T follicular helper cell (primary cell): Measurements from ENCODE around the gene SAV1.
"Not testable (repeated sequence)": the region's sequence is repeated elsewhere in the genome, so short reads cannot be mapped to it uniquely, and the experiment has no call there.

Experiments used
- DNase-seq: peaks from one replicate; pipeline ENCODE4 v3.0.0-alpha.2; 2020; ENCODE audit warnings: low read depth

The SAV1 gene

GRCh38 chr14:50665300-50665699 is 2.8 kb downstream of the SAV1 start:
- DNase-seq: not testable (repeated sequence)

- DNase-seq: not testable (repeated sequence)
Observed at GRCh38 chr14:50664579-50664978, 3.5 kb downstream of the SAV1 start.

- no peak for DNase-seq
Observed at GRCh38 chr14:50659327-50659974, 8.7 kb downstream of the SAV1 start.

- no peak for DNase-seq
Observed at GRCh38 chr14:50658203-50658602, 9.9 kb downstream of the SAV1 start.

- DNase-seq: no peak
Observed at GRCh38 chr14:50657753-50658152, 10.4 kb downstream of the SAV1 start.

- no peak for DNase-seq
Observed at GRCh38 chr14:50656776-50657175, 11.3 kb downstream of the SAV1 start.

- DNase-seq: no peak
Observed at GRCh38 chr14:50649691-50650090, 18.4 kb downstream of the SAV1 start.

GRCh38 chr14:50647753-50648152 is 20.4 kb downstream of the SAV1 start:
- no peak for DNase-seq

- DNase-seq: no peak
Observed at GRCh38 chr14:50647282-50647681, 20.8 kb downstream of the SAV1 start.

- no peak for DNase-seq
Observed at GRCh38 chr14:50635141-50635540, 33.0 kb downstream of the SAV1 start.

GRCh38 chr14:50633954-50634353 is 34.2 kb downstream of the SAV1 start:
- DNase-seq: no peak

- DNase-seq: no peak
Observed at GRCh38 chr14:50631408-50631821, 36.7 kb downstream of the SAV1 start.

- not testable (repeated sequence) for DNase-seq
Observed at GRCh38 chr14:50624947-50625346, 43.2 kb downstream of the SAV1 start.

GRCh38 chr14:50624447-50624846 is 43.7 kb downstream of the SAV1 start:
- no peak for DNase-seq

- DNase-seq: no peak
Observed at GRCh38 chr14:50622978-50623377, 45.1 kb downstream of the SAV1 start.

GRCh38 chr14:50620341-50620740 is 47.8 kb downstream of the SAV1 start:
- no peak for DNase-seq

GRCh38 chr14:50619569-50620141 is 48.5 kb downstream of the SAV1 start:
- DNase-seq: no peak

GRCh38 chr14:50616275-50616674 is 51.8 kb downstream of the SAV1 start:
- no peak for DNase-seq

- DNase-seq: no peak
Observed at GRCh38 chr14:50615552-50615951, 52.6 kb downstream of the SAV1 start.

GRCh38 chr14:50615056-50615455 is 53.0 kb downstream of the SAV1 start:
- no peak for DNase-seq

- DNase-seq: no peak
Observed at GRCh38 chr14:50612806-50613205, 55.3 kb downstream of the SAV1 start.

GRCh38 chr14:50610465-50610864 is 57.6 kb downstream of the SAV1 start:
- no peak for DNase-seq

GRCh38 chr14:50608302-50608851 is 59.7 kb downstream of the SAV1 start:
- no peak for DNase-seq

GRCh38 chr14:50607761-50608160 is 60.3 kb downstream of the SAV1 start:
- no peak for DNase-seq
